OCI-LY1 (cell line): Measurements from ENCODE around the gene MMP11.
A peak's percentile ranks its signal among the peaks of the same experiment; 100 is the strongest.

Experiments used
- H2AFZ ChIP-seq: fragments of 200-600 bp; sonication (generic), shearing (Covaris generic); 2 replicates; pipeline ENCODE4 v1.6.0; 2014; ENCODE audit warnings: antibody characterized with exemption, mild to moderate bottlenecking, low read length
- H3F3A ChIP-seq: fragments of 200-600 bp; sonication (generic), shearing (Covaris generic); 2 replicates; pipeline ENCODE4 v1.6.0; 2014; ENCODE audit warnings: mild to moderate bottlenecking, antibody characterized with exemption, low read length, moderate library complexity; ENCODE audit not compliant: insufficient read depth
- H3K27ac ChIP-seq: fragments of 200-600 bp; sonication (generic); 2 replicates; pipeline ENCODE4 v1.5.1; 2014; ENCODE audit warnings: low read length, mixed run types, mild to moderate bottlenecking, low read depth; ENCODE audit not compliant: poor library complexity, severe bottlenecking
- H3K27me3 ChIP-seq: fragments of 200-600 bp; sonication (generic); 2 replicates; pipeline ENCODE4 v1.6.0; 2014; ENCODE audit warnings: antibody characterized with exemption, mild to moderate bottlenecking, low read length, moderate library complexity; ENCODE audit not compliant: insufficient read depth
- H3K36me3 ChIP-seq: fragments of 200-600 bp; sonication (generic); 2 replicates; pipeline ENCODE4 v1.6.1; 2014; ENCODE audit warnings: mild to moderate bottlenecking, antibody characterized with exemption, low read length, moderate library complexity, mixed read lengths; ENCODE audit not compliant: insufficient read depth
- H3K4me1 ChIP-seq: fragments of 200-600 bp; sonication (generic); 2 replicates; pipeline ENCODE4 v1.5.1; 2014; ENCODE audit warnings: mild to moderate bottlenecking, low read length, moderate library complexity; ENCODE audit not compliant: insufficient read depth, severe bottlenecking
- H3K4me2 ChIP-seq: fragments of 200-600 bp; sonication (generic), shearing (Covaris generic); 2 replicates; pipeline ENCODE4 v1.6.1; 2014; ENCODE audit warnings: low read length
- H3K4me3 ChIP-seq: fragments of 200-600 bp; sonication (generic); 2 replicates; pipeline ENCODE4 v1.5.1; 2014; ENCODE audit warnings: low read length, low read depth, mild to moderate bottlenecking, mixed read lengths; ENCODE audit not compliant: poor library complexity, severe bottlenecking
- H3K79me2 ChIP-seq: fragments of 200-600 bp; shearing (Covaris generic); 2 replicates; pipeline ENCODE4 v1.6.1; 2016; ENCODE audit warnings: mixed run types, low read length, mixed read lengths; ENCODE audit not compliant: insufficient read depth
- H3K9ac ChIP-seq: fragments of 200-600 bp; sonication (generic), shearing (Covaris generic); 2 replicates; pipeline ENCODE4 v1.6.1; 2014; ENCODE audit warnings: mild to moderate bottlenecking, low read length, mixed read lengths
- H3K9me2 ChIP-seq: fragments of 200-600 bp; sonication (generic), shearing (Covaris generic); 2 replicates; pipeline ENCODE4 v1.6.1; 2014; ENCODE audit warnings: low read depth, mild to moderate bottlenecking, low read length, mixed read lengths
- H3K9me3 ChIP-seq: fragments of 200-600 bp; shearing (Covaris generic); 2 replicates; pipeline ENCODE4 v1.6.1; 2014; ENCODE audit warnings: low read length, mixed read lengths
- H4K20me1 ChIP-seq: fragments of 200-600 bp; sonication (generic), shearing (Covaris generic); 2 replicates; pipeline ENCODE4 v1.6.0; 2016; ENCODE audit warnings: mild to moderate bottlenecking, low read length; ENCODE audit not compliant: insufficient read depth
- CTCF ChIP-seq: fragments of 200-600 bp; sonication (generic), shearing (Covaris generic); IDR thresholded peaks from 2 replicates; pipeline ENCODE4 v1.5.1; 2017; ENCODE audit warnings: mild to moderate bottlenecking, antibody characterized with exemption, low read length, moderate library complexity, mixed read lengths
- EZH2 ChIP-seq: fragments of 200-600 bp; sonication (generic), shearing (Covaris generic); IDR thresholded peaks from 2 replicates; pipeline ENCODE4 v1.8.0; 2017; ENCODE audit warnings: borderline replicate concordance, mixed run types, mild to moderate bottlenecking, antibody characterized with exemption, low read length, moderate library complexity, mixed read lengths

MMP11 gene

GRCh38 chr22:23750714-23751440 lies 21.8 kb upstream of the MMP11 start, which contains the start of gene ZNF70:
Gene ZNF70, minus strand, starts transcription at chr22:23751112. Its CDS starts 5,972 bp downstream, at chr22:23745140.
- H3K9ac ChIP-seq, result peak within 1 kb of the TSS; percentile 97
- TF ChIP-seq CTCF (peak; percentile 27; the same call in 1 of the 2 replicates), EZH2 (no peak)
- H4K20me1 ChIP-seq, result no peaks in the 10 kb centered on the region
- no peaks in the 10 kb centered on the region for H3K9me2 ChIP-seq
- no peak within 1 kb of the TSS for H2AFZ ChIP-seq
- no peaks in the 10 kb centered on the region for H3K9me3 ChIP-seq
- H3K4me3 ChIP-seq, result peak within 1 kb of the TSS; percentile 94
- no peaks in the 10 kb centered on the region for H3K36me3 ChIP-seq
- H3F3A ChIP-seq, result peaks cover 4% of the 10 kb centered on the region; the same call in 1 of the 2 replicates
- no peaks in the 10 kb centered on the region for H3K27me3 ChIP-seq
- H3K79me2 ChIP-seq, result no peaks in the 10 kb centered on the region
- peak within 1 kb of the TSS; percentile 94 for H3K27ac ChIP-seq
- H3K4me1 ChIP-seq, result peaks cover 57% of the 10 kb centered on the region
- peak within 1 kb of the TSS; percentile 98 for H3K4me2 ChIP-seq

- H2AFZ ChIP-seq, result no peak overlapping the region
Observed at GRCh38 chr22:23751441-23751996, 21.1 kb upstream of the MMP11 start.

GRCh38 chr22:23752090-23752691 lies 20.5 kb upstream of the MMP11 start:
- Histone ChIP-seq H3K9ac (peak overlapping the region; percentile 97), H3K4me3 (peak overlapping the region; percentile 94)

More at GRCh38 chr22:23751441-23751996, 21.1 kb upstream of the MMP11 start:
- peak overlapping the region; percentile 94 for H3K4me3 ChIP-seq
- H3F3A ChIP-seq, result peaks cover 4% of the 10 kb centered on the region; the same call in 1 of the 2 replicates
- no peaks in the 10 kb centered on the region for H4K20me1 ChIP-seq
- H3K9me2 ChIP-seq, result no peaks in the 10 kb centered on the region
- peak overlapping the region; percentile 97 for H3K9ac ChIP-seq
- no peaks in the 10 kb centered on the region for H3K36me3 ChIP-seq
- no peaks in the 10 kb centered on the region for H3K79me2 ChIP-seq
- no peaks in the 10 kb centered on the region for H3K9me3 ChIP-seq
- peaks cover 57% of the 10 kb centered on the region for H3K4me1 ChIP-seq
- peak overlapping the region; percentile 94 for H3K27ac ChIP-seq
- peak overlapping the region; percentile 98 for H3K4me2 ChIP-seq
- no peak for TF ChIP-seq EZH2
- no peak for TF ChIP-seq CTCF
- H3K27me3 ChIP-seq, result no peaks in the 10 kb centered on the region

More at GRCh38 chr22:23752090-23752691, 20.5 kb upstream of the MMP11 start:
- peaks cover 4% of the 10 kb centered on the region; the same call in 1 of the 2 replicates for H3F3A ChIP-seq
- no peaks in the 10 kb centered on the region for H3K9me3 ChIP-seq
- H3K4me1 ChIP-seq, result peaks cover 61% of the 10 kb centered on the region
- H3K36me3 ChIP-seq, result no peaks in the 10 kb centered on the region
- H4K20me1 ChIP-seq, result no peaks in the 10 kb centered on the region
- H3K4me2 ChIP-seq, result peak overlapping the region; percentile 98
- H3K27ac ChIP-seq, result peak overlapping the region; percentile 94
- no peaks in the 10 kb centered on the region for H3K27me3 ChIP-seq
- no peak overlapping the region for H2AFZ ChIP-seq
- TF ChIP-seq CTCF, result no peak
- no peak for TF ChIP-seq EZH2
- H3K79me2 ChIP-seq, result no peaks in the 10 kb centered on the region
- H3K9me2 ChIP-seq, result no peaks in the 10 kb centered on the region
